AG04450 (cell line): ENCODE data around the gene AP2B1. TPM values are rescaled to one million over a fixed set of nuclear protein-coding genes. Genes with fewer than 3 reads are reported as not detected.

Source experiments
- CTCF ChIA-PET: fragments of 300-600, 350-600 bp; formaldehyde crosslinking; extraction: SDS; loops from one replicate; lab custom pipeline; 2022; ENCODE audit warnings: antibody characterized with exemption, inconsistent platforms; lab: Charles Lee
- POLR2A ChIA-PET: fragments of 350-600 bp; formaldehyde crosslinking; extraction: SDS; loops from one replicate; lab custom pipeline; 2021; ENCODE audit warnings: antibody characterized with exemption, inconsistent platforms; lab: Yijun Ruan, JAX
- DNase-seq: peaks from one replicate; pipeline ENCODE4 v3.0.0-alpha.2; 2011; ENCODE audit warnings: low read depth, low spot score
- H3K27ac ChIP-seq: one replicate; pipeline ENCODE4 v1.5.1; 2012; ENCODE audit warnings: low read depth, low read length, control low read depth
- H3K27me3 ChIP-seq: one replicate; pipeline ENCODE4 v1.6.0; 2012; ENCODE audit warnings: low read length; ENCODE audit not compliant: control insufficient read depth, insufficient read depth
- H3K4me3 ChIP-seq: 2 replicates; pipeline ENCODE4 v1.5.1; 2011; ENCODE audit warnings: mild to moderate bottlenecking, low read depth, low read length, control low read depth
- H3K9me3 ChIP-seq: 2 replicates; pipeline ENCODE4 v1.5.1; 2012; ENCODE audit warnings: low read length; ENCODE audit not compliant: control insufficient read depth, insufficient read depth
- polyA plus RNA-seq: library from polyadenylated mRNA; depleted of rRNA; stranded (reverse); fragments of >200 nt; gene quantifications from 2 replicates; pipeline ENCODE4 v1.2.3, GENCODE V29; 2011
- TF ChIP-seq, protein P1 (sequence below): IDR thresholded peaks from 2 replicates; pipeline ENCODE4 v1.5.1; 2011; ENCODE audit warnings: low read depth, low read length, control low read depth, inconsistent platforms

The AP2B1 gene
- polyA plus RNA-seq, 1 experiment: 258 TPM

GRCh38 chr17:35760587-35760986 is 173.5 kb downstream of the AP2B1 start, which contains the start of gene C17orf50:
Gene C17orf50, plus strand, starts transcription at chr17:35760887. Its CDS starts 55 bp downstream, at chr17:35760942.
- ChIA-PET POLR2A (no interaction called here), CTCF (interaction anchor here (0.9 to 13.6 kb wide), 4 partner anchors 10 to 209 kb away, joined by 3 to 478 read pairs (median 6); partner anchors contain the start of gene TAF15)
- Histone ChIP-seq H3K4me3 (no peak within 1 kb of the TSS), H3K9me3 (no peaks in the 10 kb centered on the region), H3K27me3 (peaks cover 33% of the 10 kb centered on the region), H3K27ac (no peak within 1 kb of the TSS)
- TF ChIP-seq, protein P1, sequence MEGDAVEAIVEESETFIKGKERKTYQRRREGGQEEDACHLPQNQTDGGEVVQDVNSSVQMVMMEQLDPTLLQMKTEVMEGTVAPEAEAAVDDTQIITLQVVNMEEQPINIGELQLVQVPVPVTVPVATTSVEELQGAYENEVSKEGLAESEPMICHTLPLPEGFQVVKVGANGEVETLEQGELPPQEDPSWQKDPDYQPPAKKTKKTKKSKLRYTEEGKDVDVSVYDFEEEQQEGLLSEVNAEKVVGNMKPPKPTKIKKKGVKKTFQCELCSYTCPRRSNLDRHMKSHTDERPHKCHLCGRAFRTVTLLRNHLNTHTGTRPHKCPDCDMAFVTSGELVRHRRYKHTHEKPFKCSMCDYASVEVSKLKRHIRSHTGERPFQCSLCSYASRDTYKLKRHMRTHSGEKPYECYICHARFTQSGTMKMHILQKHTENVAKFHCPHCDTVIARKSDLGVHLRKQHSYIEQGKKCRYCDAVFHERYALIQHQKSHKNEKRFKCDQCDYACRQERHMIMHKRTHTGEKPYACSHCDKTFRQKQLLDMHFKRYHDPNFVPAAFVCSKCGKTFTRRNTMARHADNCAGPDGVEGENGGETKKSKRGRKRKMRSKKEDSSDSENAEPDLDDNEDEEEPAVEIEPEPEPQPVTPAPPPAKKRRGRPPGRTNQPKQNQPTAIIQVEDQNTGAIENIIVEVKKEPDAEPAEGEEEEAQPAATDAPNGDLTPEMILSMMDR: no peak
- DNase-seq: no peak

DNA sequence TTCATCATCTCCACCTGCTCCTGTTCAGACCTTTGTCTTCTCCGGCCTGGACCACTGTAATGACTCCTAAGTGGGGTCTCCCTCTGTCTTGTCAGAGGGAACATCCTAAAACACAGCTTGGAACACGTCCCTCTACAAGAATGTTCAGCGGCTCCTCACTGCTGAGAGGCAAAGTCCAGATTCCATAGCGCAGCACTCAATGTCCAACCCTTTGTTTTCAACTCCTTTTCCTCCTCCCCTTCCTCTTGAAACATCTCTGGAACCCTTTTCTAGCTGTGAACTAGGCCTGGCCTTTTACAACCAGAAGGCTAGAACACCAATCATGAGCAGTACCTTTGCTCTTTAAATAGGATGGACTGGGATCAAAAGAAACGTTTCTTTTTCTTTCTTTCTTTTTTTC is 174.5 kb downstream of the AP2B1 start:
- TF ChIP-seq, protein P1: no peak
- CTCF ChIA-PET: interaction anchor here (0.7 to 13.6 kb wide), 5 partner anchors 14 to 773 kb away, joined by 3 to 478 read pairs (median 3); partner anchors contain the start of gene TAF15

GRCh38 chr17:35763767-35764122 is 176.6 kb downstream of the AP2B1 start:
- Histone ChIP-seq H3K4me3 (peak overlapping the region; percentile 22; the same call in 1 of the 2 replicates), H3K27me3 (peaks cover 34% of the 10 kb centered on the region), H3K27ac (no peak overlapping the region), H3K9me3 (no peaks in the 10 kb centered on the region)
- POLR2A ChIA-PET: interaction anchor here (1.0 to 2.5 kb wide), 3 partner anchors 42 to 185 kb away, joined by 3 to 24 read pairs (median 5); partner anchors contain the start of genes PEX12 and TAF15
- DNase-seq: no peak
- TF ChIP-seq, protein P1: no peak
- CTCF ChIA-PET: interaction anchor here (0.6 to 13.6 kb wide), 47 partner anchors 8 to 805 kb away, joined by 3 to 478 read pairs (median 5); partner anchors contain the start of genes GAS2L2 and TAF15

More for the DNA sequence above, 174.5 kb downstream of the AP2B1 start:
- no peak for DNase-seq
- POLR2A ChIA-PET: no interaction called here
- no peak overlapping the region for H3K27ac ChIP-seq
- peaks cover 26% of the 10 kb centered on the region for H3K27me3 ChIP-seq
- no peaks in the 10 kb centered on the region for H3K9me3 ChIP-seq
- no peak overlapping the region for H3K4me3 ChIP-seq

GRCh38 chr17:35764123-35764991 is 177.2 kb downstream of the AP2B1 start:
- TF ChIP-seq, protein P1: peak; percentile 85
- no peak overlapping the region for H3K27ac ChIP-seq
- ChIA-PET POLR2A (interaction anchor here (0.5 to 2.5 kb wide), 5 partner anchors 40 to 186 kb away, joined by 3 to 24 read pairs (median 5); partner anchors contain the start of genes PEX12 and TAF15), CTCF (interaction anchor here (0.7 to 13.6 kb wide), 43 partner anchors 9 to 719 kb away, joined by 3 to 478 read pairs (median 5); partner anchors contain the start of genes GAS2L2 and TAF15)
- no peaks in the 10 kb centered on the region for H3K9me3 ChIP-seq
- H3K4me3 ChIP-seq: peak overlapping the region; percentile 49
- peaks cover 34% of the 10 kb centered on the region for H3K27me3 ChIP-seq
- no peak for DNase-seq
